ENCODE data around the gene ERGIC3. TPM values are rescaled to one million over a fixed set of nuclear protein-coding genes. Genes with fewer than 3 reads are reported as not detected.

Gene ERGIC3
- total and polyA plus RNA-seq, 11 donors: 69.8 to 152 (median 101) TPM

DNA sequence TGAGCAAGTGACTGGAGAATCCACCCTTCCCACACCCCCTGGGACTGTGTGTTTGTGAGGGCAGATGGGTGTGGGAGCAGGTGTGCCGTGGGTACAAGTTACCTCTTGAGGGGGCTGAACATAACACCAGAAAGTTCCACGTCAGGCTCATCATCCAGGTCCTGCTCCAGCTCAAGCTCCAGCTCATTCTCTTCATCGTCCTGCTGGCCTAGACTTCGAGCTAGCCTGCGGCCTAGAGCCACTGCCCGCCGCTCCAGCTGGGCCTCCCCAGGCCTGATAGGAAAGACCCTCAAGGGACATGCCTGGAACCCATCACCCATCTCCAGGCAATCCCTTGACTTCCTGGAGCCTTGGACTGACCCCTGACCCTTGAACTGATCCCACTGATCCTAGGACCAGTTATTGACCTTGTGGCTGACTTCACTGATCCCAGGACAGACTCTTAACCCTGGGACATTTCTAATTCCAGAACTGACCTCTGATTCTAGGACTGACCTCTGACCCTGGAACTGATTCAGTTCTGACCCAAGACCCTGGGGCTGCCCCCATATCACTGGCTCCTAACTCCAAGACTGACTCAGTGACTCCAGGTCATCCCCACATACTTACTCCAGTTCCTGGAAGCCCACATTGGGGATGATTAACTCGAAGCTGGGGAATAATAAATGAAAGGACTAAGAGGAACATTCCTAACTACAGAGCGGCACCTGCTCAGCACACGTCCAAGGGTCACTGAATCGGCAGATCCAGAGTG, 62.0 kb downstream of the ERGIC3 start:
- H3K4me1 ChIP-seq: peaks cover 3 to 19% (median 15%) of the 10 kb centered on the region in 12 donors
- H3K4me3 ChIP-seq: no peak overlapping the region
- TF ChIP-seq, protein P1, sequence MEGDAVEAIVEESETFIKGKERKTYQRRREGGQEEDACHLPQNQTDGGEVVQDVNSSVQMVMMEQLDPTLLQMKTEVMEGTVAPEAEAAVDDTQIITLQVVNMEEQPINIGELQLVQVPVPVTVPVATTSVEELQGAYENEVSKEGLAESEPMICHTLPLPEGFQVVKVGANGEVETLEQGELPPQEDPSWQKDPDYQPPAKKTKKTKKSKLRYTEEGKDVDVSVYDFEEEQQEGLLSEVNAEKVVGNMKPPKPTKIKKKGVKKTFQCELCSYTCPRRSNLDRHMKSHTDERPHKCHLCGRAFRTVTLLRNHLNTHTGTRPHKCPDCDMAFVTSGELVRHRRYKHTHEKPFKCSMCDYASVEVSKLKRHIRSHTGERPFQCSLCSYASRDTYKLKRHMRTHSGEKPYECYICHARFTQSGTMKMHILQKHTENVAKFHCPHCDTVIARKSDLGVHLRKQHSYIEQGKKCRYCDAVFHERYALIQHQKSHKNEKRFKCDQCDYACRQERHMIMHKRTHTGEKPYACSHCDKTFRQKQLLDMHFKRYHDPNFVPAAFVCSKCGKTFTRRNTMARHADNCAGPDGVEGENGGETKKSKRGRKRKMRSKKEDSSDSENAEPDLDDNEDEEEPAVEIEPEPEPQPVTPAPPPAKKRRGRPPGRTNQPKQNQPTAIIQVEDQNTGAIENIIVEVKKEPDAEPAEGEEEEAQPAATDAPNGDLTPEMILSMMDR (IDR thresholded peaks at IDR 0.05): no peak
- no peak for TF ChIP-seq POLR2A (IDR thresholded peaks at IDR 0.05)
- no peak for DNase-seq
- ATAC-seq: no peak
- H3K27ac ChIP-seq: no peak overlapping the region
- H3K27me3 ChIP-seq: peaks cover 0 to 33% (median 13%) of the 10 kb centered on the region in 9 donors
- 93 to 96% (median 95%) methylated on average over 10 to 11 of the region's 11 CpGs for WGBS, 4 donors
- no peaks in the 10 kb centered on the region for H3K9me3 ChIP-seq
- no peaks in the 10 kb centered on the region for H3K36me3 ChIP-seq
- intact Hi-C loops (cut with DNase I): loop anchor here in 6 of 10 donors (5.0 to 10.0 kb wide), 4 partner anchors 58 to 283 kb away; partner anchors contain the start of genes CPNE1 (in 1 of the 6) and RBM12 (in 1 of the 6)

DNA sequence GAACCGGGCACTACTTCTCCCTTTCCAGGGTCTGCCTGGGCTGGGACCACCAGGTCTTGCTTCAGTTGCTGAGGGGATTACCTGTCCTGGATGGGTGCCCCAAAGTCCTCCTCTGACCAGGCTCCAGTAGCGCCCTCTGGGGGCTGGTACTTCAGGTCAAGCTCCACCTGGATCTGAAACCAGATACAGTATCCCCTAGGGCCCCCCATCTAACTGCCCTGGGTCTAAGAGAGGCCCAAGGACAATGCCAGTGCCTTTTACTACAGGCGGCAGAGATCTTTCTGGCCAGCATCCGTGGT, 62.5 kb downstream of the ERGIC3 start:
- intact Hi-C loops (cut with DNase I): loop anchor here in 6 of 10 donors (5.0 to 10.0 kb wide), 4 partner anchors 58 to 283 kb away; partner anchors contain the start of genes CPNE1 (in 1 of the 6) and RBM12 (in 1 of the 6)
- no peak for TF ChIP-seq POLR2A (IDR thresholded peaks at IDR 0.05)
- TF ChIP-seq, protein P1 (IDR thresholded peaks at IDR 0.05): peak in 4 of 12 donors; percentile 6 to 16 (median 14)
- no peak overlapping the region for H3K27ac ChIP-seq
- no peak for DNase-seq
- H3K36me3 ChIP-seq: no peaks in the 10 kb centered on the region
- no peak for ATAC-seq
- H3K4me1 ChIP-seq: peaks cover 3 to 19% (median 15%) of the 10 kb centered on the region in 12 donors
- H3K4me3 ChIP-seq: no peak overlapping the region
- peaks cover 0 to 28% (median 12%) of the 10 kb centered on the region in 9 donors for H3K27me3 ChIP-seq
- 58 to 64% (median 60%) methylated on average over 3 to 4 of the region's 4 CpGs for WGBS, 4 donors
- no peaks in the 10 kb centered on the region for H3K9me3 ChIP-seq

DNA sequence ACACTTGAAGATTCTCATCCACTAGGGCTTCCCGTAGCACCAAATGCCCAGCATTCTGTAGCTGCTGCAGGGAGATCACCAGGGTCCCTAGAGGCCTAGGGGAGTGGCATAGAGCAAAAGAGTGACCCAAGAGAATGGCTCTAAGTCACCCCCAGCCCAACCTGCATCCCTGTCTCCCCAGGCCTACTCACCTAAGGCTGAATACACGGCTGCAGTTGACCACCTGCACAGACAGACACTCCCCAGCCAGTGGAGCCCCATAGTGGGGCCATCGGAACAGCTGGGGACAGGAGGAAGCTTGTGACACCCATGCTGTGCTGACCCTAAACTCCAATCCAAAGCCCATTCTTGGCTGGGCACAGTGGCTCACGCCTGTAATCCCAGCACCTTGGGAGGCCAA, 64.2 kb downstream of the ERGIC3 start:
- Histone ChIP-seq H3K27me3 (peaks cover 0 to 10% (median 2%) of the 10 kb centered on the region in 9 donors), H3K9me3 (no peaks in the 10 kb centered on the region), H3K36me3 (no peaks in the 10 kb centered on the region), H3K27ac (no peak overlapping the region), H3K4me1 (peaks cover 3 to 12% (median 9%) of the 10 kb centered on the region in 12 donors), H3K4me3 (no peak overlapping the region)
- DNase-seq (no peak), ATAC-seq (no peak)
- 88 to 94% (median 90%) methylated on average over 4 of the region's 4 CpGs for WGBS, 4 donors
- intact Hi-C loops (cut with DNase I): loop anchor here in 2 of 10 donors (10.0 kb wide), 1 partner anchor 279 kb away; no protein-coding TSS in a partner anchor
- TF ChIP-seq, protein P1 (IDR thresholded peaks at IDR 0.05): no peak
- TF ChIP-seq POLR2A (IDR thresholded peaks at IDR 0.05): no peak

Other genes with a start within 250 kb of the ERGIC3 start
- not detected for gene FAM83C, start 249.7 kb upstream of the ERGIC3 start, total RNA-seq
- not detected for gene FAM83C, start 249.7 kb upstream of the ERGIC3 start, polyA plus RNA-seq
- 100 to 1,000 TPM in 4 of 9 donors, 10 to 100 TPM in 5; 56.4 to 132 (median 96.9) TPM for gene UQCC1, start 130.1 kb upstream of the ERGIC3 start, total RNA-seq
- 10 to 100 TPM; 50.1 to 98.8 TPM for gene UQCC1, start 130.1 kb upstream of the ERGIC3 start, polyA plus RNA-seq
- 1 to 10 TPM in 1 of 9 donors, under 1 TPM in 2, not detected in 6; 0.12 to 1.1 (median 0.24) TPM for gene GDF5, start 103.8 kb upstream of the ERGIC3 start, total RNA-seq
- gene GDF5, start 103.8 kb upstream of the ERGIC3 start, polyA plus RNA-seq: under 1 TPM in 1 of 2 donors, not detected in 1; 0.14 TPM
- 10 to 100 TPM; 11.6 to 21.4 (median 15.4) TPM for gene CEP250, start 86.5 kb upstream of the ERGIC3 start, total RNA-seq
- gene CEP250, start 86.5 kb upstream of the ERGIC3 start, polyA plus RNA-seq: 10 to 100 TPM; 11.4 to 13.0 TPM
- not detected for gene C20orf173, start 12.4 kb upstream of the ERGIC3 start, total RNA-seq
- gene C20orf173, start 12.4 kb upstream of the ERGIC3 start, polyA plus RNA-seq: not detected
- 1 to 10 TPM; 1.1 to 6.8 (median 4.5) TPM for gene SPAG4, start 73.8 kb downstream of the ERGIC3 start, total RNA-seq
- 1 to 10 TPM; 4.3 to 6.9 TPM for gene SPAG4, start 73.8 kb downstream of the ERGIC3 start, polyA plus RNA-seq
- 10 to 100 TPM; 25.7 to 75.6 (median 56.1) TPM for gene CPNE1, start 122.8 kb downstream of the ERGIC3 start, total RNA-seq
- 10 to 100 TPM; 37.8 to 55.4 TPM for gene CPNE1, start 122.8 kb downstream of the ERGIC3 start, polyA plus RNA-seq
- gene RBM12, start 122.8 kb downstream of the ERGIC3 start, total RNA-seq: 10 to 100 TPM; 15.8 to 61.7 (median 44.4) TPM
- 10 to 100 TPM in 1 of 2 donors, 1 to 10 TPM in 1; 7.4 to 26.4 TPM for gene RBM12, start 122.8 kb downstream of the ERGIC3 start, polyA plus RNA-seq
- gene NFS1, start 157.3 kb downstream of the ERGIC3 start, total RNA-seq: 10 to 100 TPM; 38.1 to 67.5 (median 58.3) TPM
- 10 to 100 TPM; 27.4 to 59.9 TPM for gene NFS1, start 157.3 kb downstream of the ERGIC3 start, polyA plus RNA-seq
- gene ROMO1, start 157.3 kb downstream of the ERGIC3 start, total RNA-seq: 100 to 1,000 TPM; 120 to 591 (median 174) TPM
- gene ROMO1, start 157.3 kb downstream of the ERGIC3 start, polyA plus RNA-seq: 100 to 1,000 TPM; 241 to 534 TPM
- 100 to 1,000 TPM in 7 of 9 donors, 10 to 100 TPM in 2; 72.6 to 147 (median 112) TPM for gene RBM39, start 200.2 kb downstream of the ERGIC3 start, total RNA-seq
- gene RBM39, start 200.2 kb downstream of the ERGIC3 start, polyA plus RNA-seq: 100 to 1,000 TPM in 1 of 2 donors, 10 to 100 TPM in 1; 90.4 to 165 TPM
- 10 to 100 TPM; 26.4 to 47.0 (median 36.5) TPM for gene PHF20, start 229.9 kb downstream of the ERGIC3 start, total RNA-seq
- gene PHF20, start 229.9 kb downstream of the ERGIC3 start, polyA plus RNA-seq: 10 to 100 TPM; 25.8 to 48.9 TPM

All from heart left ventricle (tissue), 16 donors.